GM23338 (cell line): ENCODE data around the gene FSIP1. TPM values are rescaled to one million over a fixed set of nuclear protein-coding genes. Genes with fewer than 3 reads are reported as not detected.

Source experiments
- ATAC-seq: fragments of 200-7000 bp; cut with Tn5 transposase; 3 replicates; pipeline ENCODE4 v1.9.1; 2020
- DNase-seq: peaks from one replicate; pipeline ENCODE4 v3.0.0-alpha.2; 2015; ENCODE audit warnings: low spot score
- H2AFZ ChIP-seq: fragments of 200-600 bp; sonication (generic); 2 replicates; pipeline ENCODE4 v1.8.0; 2016; ENCODE audit warnings: antibody characterized with exemption, mild to moderate bottlenecking, moderate library complexity
- H3F3A ChIP-seq: fragments of 200-600 bp; sonication (generic); replicated peaks from 2 replicates; pipeline ENCODE4 v1.8.0; 2017; ENCODE audit warnings: antibody characterized with exemption, mixed run types, low read depth
- H3K27ac ChIP-seq: fragments of 200-600 bp; sonication (generic); 2 replicates; pipeline ENCODE4 v1.6.1; 2016; ENCODE audit warnings: low read depth
- H3K27me3 ChIP-seq: fragments of 200-600 bp; sonication (generic); 2 replicates; pipeline ENCODE4 v1.8.0; 2016; ENCODE audit warnings: mild to moderate bottlenecking, mixed run types, moderate library complexity; ENCODE audit not compliant: insufficient read depth
- H3K36me3 ChIP-seq: fragments of 200-600 bp; sonication (generic); 2 replicates; pipeline ENCODE4 v1.8.0; 2016; ENCODE audit warnings: mild to moderate bottlenecking; ENCODE audit not compliant: insufficient read depth
- H3K4me1 ChIP-seq: fragments of 200-600 bp; sonication (generic); 2 replicates; pipeline ENCODE4 v1.8.0; 2016; ENCODE audit warnings: mild to moderate bottlenecking, moderate library complexity; ENCODE audit not compliant: insufficient read depth
- H3K4me2 ChIP-seq: fragments of 200-600 bp; sonication (generic); 2 replicates; pipeline ENCODE4 v1.7.1; 2017; ENCODE audit warnings: mixed run types
- H3K4me3 ChIP-seq: fragments of 200-600 bp; sonication (generic); 2 replicates; pipeline ENCODE4 v1.6.1; 2016; ENCODE audit warnings: mixed run types
- H3K79me2 ChIP-seq: fragments of 200-600 bp; sonication (generic); replicated peaks from 2 replicates; pipeline ENCODE4 v1.8.0; 2017; ENCODE audit warnings: mild to moderate bottlenecking; ENCODE audit not compliant: insufficient read depth
- H3K9me2 ChIP-seq: fragments of 200-600 bp; sonication (generic); 2 replicates; pipeline ENCODE4 v1.8.0; 2017; ENCODE audit not compliant: insufficient read depth
- H4K20me1 ChIP-seq: fragments of 200-600 bp; sonication (generic); replicated peaks from 2 replicates; pipeline ENCODE4 v1.8.0; 2017; ENCODE audit warnings: mild to moderate bottlenecking; ENCODE audit not compliant: insufficient read depth
- H3K27ac Mint-ChIP-seq: 2 replicates; pipeline ENCODE4 v1.8.0; 2020; ENCODE audit warnings: inconsistent platforms, mild to moderate bottlenecking, moderate library complexity, mixed read lengths
- H3K27me3 Mint-ChIP-seq: 3 replicates; pipeline ENCODE4 v1.8.0; 2022; ENCODE audit warnings: low read depth, mild to moderate bottlenecking, moderate library complexity, mixed read lengths, inconsistent platforms; ENCODE audit not compliant: insufficient read depth, poor library complexity
- H3K36me3 Mint-ChIP-seq: 3 replicates; pipeline ENCODE4 v1.8.0; 2021; ENCODE audit warnings: low read depth, mild to moderate bottlenecking, inconsistent platforms, moderate library complexity, mixed read lengths
- H3K4me1 Mint-ChIP-seq: 3 replicates; pipeline ENCODE4 v1.8.0; 2020; ENCODE audit warnings: mild to moderate bottlenecking, inconsistent platforms, mixed read lengths
- H3K4me3 Mint-ChIP-seq: 3 replicates; pipeline ENCODE4 v1.8.0; 2021; ENCODE audit warnings: moderate library complexity, mild to moderate bottlenecking, inconsistent platforms, mixed read lengths
- H3K9me3 Mint-ChIP-seq: 3 replicates; pipeline ENCODE4 v1.8.0; 2020; ENCODE audit warnings: moderate library complexity, mild to moderate bottlenecking, inconsistent platforms, mixed read lengths
- CREB1 ChIP-seq: fragments of 250-450 bp; sonication (Bioruptor Pico); IDR thresholded peaks from 2 replicates; pipeline ENCODE4 v1.5.0; 2020; ENCODE audit warnings: low read depth, mild to moderate bottlenecking, moderate library complexity
- EZH2 ChIP-seq: fragments of 200-600 bp; sonication (generic); IDR thresholded peaks from one replicate; pipeline ENCODE4 v1.8.0; 2017; ENCODE audit warnings: antibody characterized with exemption, mild to moderate bottlenecking, low read depth; ENCODE audit not compliant: unreplicated experiment
- EZH2phosphoT487 ChIP-seq: fragments of 200-600 bp; sonication (generic); IDR thresholded peaks from one replicate; pipeline ENCODE4 v1.8.1; 2018; ENCODE audit warnings: antibody characterized with exemption; ENCODE audit not compliant: unreplicated experiment
- JUNB ChIP-seq: IDR thresholded peaks from one replicate; pipeline ENCODE4 v1.6.1; 2016; ENCODE audit warnings: antibody characterized with exemption; ENCODE audit not compliant: unreplicated experiment
- NANOG ChIP-seq: IDR thresholded peaks from 2 replicates; pipeline ENCODE4 v1.6.1; 2016; ENCODE audit warnings: antibody characterized with exemption, borderline replicate concordance
- POLR2AphosphoS5 ChIP-seq: IDR thresholded peaks from 2 replicates; pipeline ENCODE4 v1.6.1; 2016; ENCODE audit warnings: antibody characterized with exemption, low read depth
- REST ChIP-seq: IDR thresholded peaks from one replicate; pipeline ENCODE4 v1.6.1; 2018; ENCODE audit warnings: antibody characterized with exemption; ENCODE audit not compliant: unreplicated experiment
- STAT1 ChIP-seq: IDR thresholded peaks from one replicate; pipeline ENCODE4 v1.6.1; 2016; ENCODE audit warnings: antibody characterized with exemption; ENCODE audit not compliant: unreplicated experiment
- ZNF114 ChIP-seq: fragments of 250-450 bp; sonication (Bioruptor Pico); IDR thresholded peaks from 2 replicates; pipeline ENCODE4 v1.5.0; 2020; ENCODE audit warnings: mild to moderate bottlenecking, moderate library complexity
- ZNF331 ChIP-seq: fragments of 250-450 bp; sonication (Bioruptor Pico); IDR thresholded peaks from 2 replicates; pipeline ENCODE4 v1.5.0; 2020; ENCODE audit warnings: low read depth, mild to moderate bottlenecking, moderate library complexity
- ZNF462 ChIP-seq: fragments of 250-450 bp; sonication (Bioruptor Pico); IDR thresholded peaks from 2 replicates; pipeline ENCODE4 v1.5.0; 2020; ENCODE audit warnings: mild to moderate bottlenecking, moderate library complexity
- polyA plus RNA-seq: library from polyadenylated mRNA; unstranded; fragments of >200 nt; fragmentation: Nextera tagmentation; extraction: Ambion mirVana; gene quantifications from 2 replicates; pipeline ENCODE4 v1.2.1, GENCODE V29; 2016
- total RNA-seq: library from RNA; depleted of rRNA; stranded (reverse); fragments of >200 nt; shearing (Covaris generic); gene quantifications from 2 replicates; pipeline ENCODE4 v1.2.3, GENCODE V29; 2014
- TF ChIP-seq, protein P1 (sequence below): IDR thresholded peaks from 2 replicates; pipeline ENCODE4 v1.6.1; 2016; ENCODE audit warnings: antibody characterized with exemption
- TF ChIP-seq, protein P2 (sequence below), 2 experiments: fragments of 200-600 bp in 1 of 2; sonication (generic) in 1 of 2; conservative IDR thresholded peaks; 2 replicates each; pipeline versions ENCODE4 v1.5.1 to v1.6.1; 2016 to 2017; ENCODE audit warnings: antibody characterized with exemption in 2 of 2, low read depth in 2 of 2, mild to moderate bottlenecking in 2 of 2, moderate library complexity in 1 of 2

The FSIP1 gene
- total and polyA plus RNA-seq, 2 experiments from 2014 or later = 0.92 to 2.1 TPM

DNA sequence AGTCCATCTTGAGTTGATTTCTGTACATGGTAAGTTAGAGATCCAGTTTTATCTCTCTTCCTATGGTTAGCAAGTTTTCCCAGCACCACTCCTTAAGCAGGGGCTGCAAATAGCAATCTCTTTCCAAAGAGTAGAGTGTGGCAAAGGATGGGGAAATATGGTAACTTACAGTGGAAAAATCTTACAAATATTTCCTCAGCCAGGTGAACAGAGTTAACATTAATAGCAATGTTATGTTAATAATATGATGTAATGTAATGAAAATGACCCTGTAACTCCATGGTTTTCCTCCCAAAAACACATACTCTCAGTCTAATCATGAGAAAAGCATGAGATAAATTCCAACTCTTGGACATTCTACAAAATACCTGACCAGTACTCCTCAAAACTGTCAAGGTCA is 30.4 kb downstream of the FSIP1 start:
- no peaks in the 10 kb centered on the region for H3K9me3 Mint-ChIP-seq

More for the DNA sequence above, 30.4 kb downstream of the FSIP1 start:
- Histone ChIP-seq H3F3A (no peaks in the 10 kb centered on the region), H3K79me2 (no peaks in the 10 kb centered on the region), H3K4me1 (no peaks in the 10 kb centered on the region), H3K27me3 (no peaks in the 10 kb centered on the region), H3K27ac (no peak overlapping the region), H3K9me2 (no peaks in the 10 kb centered on the region), H3K4me3 (no peak overlapping the region), H3K4me2 (no peak overlapping the region), H2AFZ (no peak overlapping the region), H4K20me1 (no peaks in the 10 kb centered on the region), H3K36me3 (no peaks in the 10 kb centered on the region)
- DNase-seq (no peak), ATAC-seq (no peak)
- TF ChIP-seq STAT1 (no peak), ZNF114 (CRISPR knock-in tag) (no peak), NANOG (no peak), ZNF331 (CRISPR knock-in tag) (no peak), CREB1 (no peak), REST (no peak), JUNB (no peak), POLR2AphosphoS5 (no peak), ZNF462 (no peak), EZH2 (no peak), EZH2phosphoT487 (no peak)
- TF ChIP-seq, protein P1, sequence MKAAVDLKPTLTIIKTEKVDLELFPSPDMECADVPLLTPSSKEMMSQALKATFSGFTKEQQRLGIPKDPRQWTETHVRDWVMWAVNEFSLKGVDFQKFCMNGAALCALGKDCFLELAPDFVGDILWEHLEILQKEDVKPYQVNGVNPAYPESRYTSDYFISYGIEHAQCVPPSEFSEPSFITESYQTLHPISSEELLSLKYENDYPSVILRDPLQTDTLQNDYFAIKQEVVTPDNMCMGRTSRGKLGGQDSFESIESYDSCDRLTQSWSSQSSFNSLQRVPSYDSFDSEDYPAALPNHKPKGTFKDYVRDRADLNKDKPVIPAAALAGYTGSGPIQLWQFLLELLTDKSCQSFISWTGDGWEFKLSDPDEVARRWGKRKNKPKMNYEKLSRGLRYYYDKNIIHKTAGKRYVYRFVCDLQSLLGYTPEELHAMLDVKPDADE = no peak
- TF ChIP-seq, protein P2, sequence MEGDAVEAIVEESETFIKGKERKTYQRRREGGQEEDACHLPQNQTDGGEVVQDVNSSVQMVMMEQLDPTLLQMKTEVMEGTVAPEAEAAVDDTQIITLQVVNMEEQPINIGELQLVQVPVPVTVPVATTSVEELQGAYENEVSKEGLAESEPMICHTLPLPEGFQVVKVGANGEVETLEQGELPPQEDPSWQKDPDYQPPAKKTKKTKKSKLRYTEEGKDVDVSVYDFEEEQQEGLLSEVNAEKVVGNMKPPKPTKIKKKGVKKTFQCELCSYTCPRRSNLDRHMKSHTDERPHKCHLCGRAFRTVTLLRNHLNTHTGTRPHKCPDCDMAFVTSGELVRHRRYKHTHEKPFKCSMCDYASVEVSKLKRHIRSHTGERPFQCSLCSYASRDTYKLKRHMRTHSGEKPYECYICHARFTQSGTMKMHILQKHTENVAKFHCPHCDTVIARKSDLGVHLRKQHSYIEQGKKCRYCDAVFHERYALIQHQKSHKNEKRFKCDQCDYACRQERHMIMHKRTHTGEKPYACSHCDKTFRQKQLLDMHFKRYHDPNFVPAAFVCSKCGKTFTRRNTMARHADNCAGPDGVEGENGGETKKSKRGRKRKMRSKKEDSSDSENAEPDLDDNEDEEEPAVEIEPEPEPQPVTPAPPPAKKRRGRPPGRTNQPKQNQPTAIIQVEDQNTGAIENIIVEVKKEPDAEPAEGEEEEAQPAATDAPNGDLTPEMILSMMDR (conservative IDR thresholded peaks at IDR 0.05; ENCODE audit: low read depth in 2 of 2) = no peak
- H3K36me3 Mint-ChIP-seq = no peaks in the 10 kb centered on the region
- H3K27me3 Mint-ChIP-seq = no peaks in the 10 kb centered on the region
- no peak overlapping the region for H3K27ac Mint-ChIP-seq
- no peaks in the 10 kb centered on the region for H3K4me1 Mint-ChIP-seq
- no peak overlapping the region for H3K4me3 Mint-ChIP-seq
